SHP77 (cell line): ENCODE measurements around the gene CHPF2.
A peak's percentile ranks its signal among the peaks of the same experiment; 100 is the strongest.

ENCODE experiments used
- DNase-seq, 2 experiments: peaks; one replicate each; lab custom pipeline; 2025; lab: John Stamatoyannopoulos, UW

The CHPF2 gene

DNA sequence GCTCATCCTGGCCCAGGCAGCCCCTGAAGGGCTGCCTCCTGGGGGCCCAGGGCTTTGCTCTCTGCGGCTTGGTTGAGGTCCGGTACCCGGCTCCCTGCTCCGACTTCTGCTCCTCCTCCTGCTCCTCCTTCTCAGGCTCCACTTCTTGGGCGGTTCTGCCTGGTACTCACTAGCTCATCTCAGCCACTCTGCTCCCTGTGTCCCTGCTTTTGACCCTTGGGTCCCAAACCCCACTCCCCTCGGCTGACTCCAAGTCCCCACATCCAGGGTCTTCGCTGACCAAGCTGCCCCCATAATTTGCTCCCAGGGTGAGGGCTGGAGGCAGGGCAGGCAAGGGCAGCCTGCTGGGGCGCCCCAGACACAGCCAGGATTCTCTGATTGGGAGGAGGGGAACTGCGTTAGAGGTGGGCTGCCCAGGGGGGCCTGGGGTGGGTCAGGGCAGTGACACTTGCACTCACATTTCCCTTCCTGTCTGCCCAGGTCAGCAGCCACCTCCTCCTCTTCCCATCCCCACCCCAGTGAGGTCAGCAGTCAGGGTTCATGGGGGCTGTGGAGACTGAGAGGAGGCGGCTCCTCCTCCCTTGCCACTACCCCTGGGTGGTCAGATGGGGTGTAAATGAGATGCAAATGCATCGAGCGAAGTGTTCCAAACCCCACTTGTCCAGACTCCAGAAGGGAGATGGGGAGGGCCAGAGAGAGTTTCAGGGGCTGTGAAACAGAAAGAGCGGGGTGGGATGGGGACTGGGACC is 14.0 kb downstream of the CHPF2 start:
- DNase-seq = no peak

DNA sequence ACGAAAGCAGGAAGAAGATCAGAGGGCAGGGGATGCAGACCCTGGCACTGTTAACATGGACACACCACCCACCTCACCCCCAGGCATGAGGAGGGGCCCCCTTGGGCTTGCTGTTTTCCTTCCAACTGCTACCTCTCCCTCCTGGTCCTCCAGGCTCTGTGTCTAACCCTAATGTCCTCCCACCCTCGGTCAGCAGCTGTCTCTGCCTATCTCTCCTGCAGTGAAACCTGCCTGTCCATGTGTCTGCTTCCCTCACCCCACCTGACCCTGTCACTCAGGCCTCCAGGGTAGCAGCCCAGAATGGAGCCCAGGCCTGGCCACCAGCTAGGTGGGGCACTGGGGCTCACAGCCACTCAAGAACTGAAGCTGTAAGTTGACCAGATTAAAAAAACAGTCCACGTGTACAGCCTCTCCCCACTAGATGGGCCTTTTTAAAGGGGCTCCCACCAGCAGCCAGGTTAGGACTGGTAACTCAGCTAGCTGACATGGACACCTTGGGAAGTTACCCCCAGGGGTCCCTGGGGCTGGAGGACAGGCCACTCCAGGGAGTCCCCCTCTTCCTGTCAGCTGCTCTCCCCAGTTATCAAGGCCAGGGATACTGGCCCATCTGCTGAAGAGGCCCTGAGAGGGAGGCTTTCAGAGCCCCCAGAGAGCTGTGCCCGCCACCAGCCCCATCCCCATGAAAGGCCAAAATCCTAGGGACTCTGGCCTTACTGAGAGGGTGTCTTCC is 14.7 kb downstream of the CHPF2 start:
- no peak for DNase-seq

DNA sequence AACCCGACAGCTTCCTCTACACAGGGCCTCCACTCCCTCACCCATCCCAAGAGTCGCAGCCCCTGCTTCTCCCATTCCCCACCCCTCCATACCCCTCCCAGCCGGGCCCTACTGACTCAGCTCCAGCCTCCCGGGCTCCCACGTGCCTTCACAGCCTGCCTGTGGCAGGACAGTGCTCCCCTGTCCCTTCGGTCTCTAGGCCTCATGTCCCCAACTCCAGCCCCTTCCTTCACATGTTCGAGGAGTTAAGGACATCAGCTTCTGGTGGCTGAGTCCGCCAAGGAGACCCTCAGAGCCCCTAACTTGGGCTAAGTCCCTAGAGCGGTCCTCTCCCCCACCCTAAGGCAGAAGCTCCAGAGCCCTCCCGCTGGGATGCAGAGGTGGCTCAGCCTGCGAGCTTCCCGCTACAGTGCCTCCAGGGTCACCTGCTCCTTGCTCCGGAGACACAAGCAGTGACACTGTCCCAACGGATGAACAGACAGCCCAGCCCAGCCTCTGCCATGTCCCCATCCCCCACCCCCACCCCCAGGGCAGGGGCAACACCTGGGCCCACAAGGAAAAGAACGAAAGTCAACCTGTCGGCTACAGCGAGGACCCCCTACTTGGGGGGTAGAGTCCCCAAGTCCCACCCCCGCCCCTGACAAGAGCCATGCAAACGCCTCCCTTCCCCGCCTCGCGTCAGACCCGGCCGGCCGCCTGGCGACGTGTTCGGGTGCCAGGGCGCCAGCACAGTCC is 15.5 kb downstream of the CHPF2 start:
- no peak for DNase-seq

DNA sequence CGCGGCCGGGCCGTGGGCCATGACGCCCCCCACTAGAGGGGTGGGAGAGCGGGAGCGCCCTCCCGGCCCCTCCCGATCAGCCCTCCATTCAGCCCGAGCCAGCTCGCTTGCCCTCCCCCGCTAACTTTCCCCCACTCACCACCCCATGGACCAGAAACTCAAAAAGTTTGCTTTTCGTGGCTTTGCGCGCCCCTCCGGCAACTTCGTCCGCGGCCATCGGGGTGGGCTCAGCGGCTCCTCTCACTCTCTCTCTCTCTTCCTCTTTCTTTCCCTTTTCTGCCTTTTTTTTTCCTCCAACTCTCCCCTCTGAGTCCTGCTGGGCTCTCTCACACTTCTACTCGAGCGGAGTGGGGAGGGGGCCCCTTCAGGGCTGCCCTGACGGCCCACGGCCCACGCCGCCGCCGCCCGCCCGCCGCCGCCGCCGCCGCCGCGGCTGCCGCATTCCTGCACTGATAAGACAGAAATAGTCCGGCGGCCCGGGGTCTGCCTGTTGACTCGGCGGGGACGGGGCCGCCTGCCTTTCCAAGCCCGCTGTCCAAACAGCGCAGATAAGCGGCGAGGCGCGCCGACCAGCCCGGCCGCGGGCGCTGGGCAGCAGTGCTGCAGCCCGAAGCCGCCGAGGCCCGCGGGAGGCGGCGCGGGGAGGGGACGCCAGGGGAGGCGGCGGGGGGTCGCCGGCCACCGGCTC is 16.2 kb downstream of the CHPF2 start, which contains the start of gene SMARCD3:
TSS of gene SMARCD3 (minus strand) at position 349 of the 688 bp plus-strand sequence. CDS start at position 217, 132 bp downstream.
- no peak for DNase-seq

DNA sequence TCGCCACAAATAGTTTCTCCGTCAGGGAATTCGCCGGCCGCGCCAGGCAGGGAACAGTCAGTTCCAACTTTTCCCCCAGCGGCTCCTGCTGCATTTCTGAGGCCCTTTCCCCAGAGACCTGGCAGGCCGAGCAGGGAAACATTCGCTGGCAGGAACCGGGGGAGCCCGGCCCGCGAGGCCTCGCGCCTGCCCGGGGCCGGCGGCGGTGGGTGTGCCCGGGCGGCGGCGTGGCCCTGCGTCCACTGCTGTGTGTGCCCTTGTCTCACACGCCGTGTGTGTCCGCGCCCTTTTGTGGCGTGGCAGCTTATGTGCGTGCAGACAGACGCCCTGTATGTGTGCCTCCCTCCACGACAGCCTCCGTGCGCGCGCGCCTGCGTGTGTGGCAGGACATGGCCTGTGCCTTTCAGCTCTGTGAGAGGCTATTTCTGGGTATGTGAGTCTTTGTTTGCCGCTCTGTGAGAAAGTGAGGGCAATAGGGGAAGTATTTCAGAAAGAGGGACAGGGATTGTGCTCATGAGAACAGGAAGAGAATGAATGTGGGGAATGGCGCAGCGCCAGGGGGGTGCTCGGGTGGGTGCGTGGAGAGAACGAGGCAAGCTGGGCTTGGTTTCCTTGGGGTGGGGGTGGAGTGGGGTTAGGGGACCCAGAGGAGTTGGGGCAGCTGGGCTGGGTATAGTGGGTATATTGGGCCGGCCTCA is 16.9 kb downstream of the CHPF2 start:
- peak in 1 of 2 experiments; percentile 23 for DNase-seq

DNA sequence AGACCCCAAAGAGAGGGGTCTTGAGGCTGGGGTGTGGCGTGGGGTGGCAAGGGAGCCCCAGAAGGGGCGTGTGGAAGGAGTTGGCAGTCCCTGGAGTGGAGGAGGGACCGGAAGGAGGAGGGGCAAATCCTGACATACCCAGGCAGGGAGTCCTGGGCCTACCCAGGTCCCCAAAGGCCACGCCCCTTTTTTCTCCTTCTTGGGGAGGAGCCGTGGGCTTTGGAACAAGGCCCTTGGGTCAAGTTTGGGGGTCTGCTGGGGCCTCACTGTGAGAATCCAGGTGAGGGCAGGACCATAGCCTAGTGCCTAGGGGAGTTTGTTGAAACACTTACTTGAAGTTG is 17.4 kb downstream of the CHPF2 start:
- DNase-seq = peak in 1 of 2 experiments; percentile 28

DNA sequence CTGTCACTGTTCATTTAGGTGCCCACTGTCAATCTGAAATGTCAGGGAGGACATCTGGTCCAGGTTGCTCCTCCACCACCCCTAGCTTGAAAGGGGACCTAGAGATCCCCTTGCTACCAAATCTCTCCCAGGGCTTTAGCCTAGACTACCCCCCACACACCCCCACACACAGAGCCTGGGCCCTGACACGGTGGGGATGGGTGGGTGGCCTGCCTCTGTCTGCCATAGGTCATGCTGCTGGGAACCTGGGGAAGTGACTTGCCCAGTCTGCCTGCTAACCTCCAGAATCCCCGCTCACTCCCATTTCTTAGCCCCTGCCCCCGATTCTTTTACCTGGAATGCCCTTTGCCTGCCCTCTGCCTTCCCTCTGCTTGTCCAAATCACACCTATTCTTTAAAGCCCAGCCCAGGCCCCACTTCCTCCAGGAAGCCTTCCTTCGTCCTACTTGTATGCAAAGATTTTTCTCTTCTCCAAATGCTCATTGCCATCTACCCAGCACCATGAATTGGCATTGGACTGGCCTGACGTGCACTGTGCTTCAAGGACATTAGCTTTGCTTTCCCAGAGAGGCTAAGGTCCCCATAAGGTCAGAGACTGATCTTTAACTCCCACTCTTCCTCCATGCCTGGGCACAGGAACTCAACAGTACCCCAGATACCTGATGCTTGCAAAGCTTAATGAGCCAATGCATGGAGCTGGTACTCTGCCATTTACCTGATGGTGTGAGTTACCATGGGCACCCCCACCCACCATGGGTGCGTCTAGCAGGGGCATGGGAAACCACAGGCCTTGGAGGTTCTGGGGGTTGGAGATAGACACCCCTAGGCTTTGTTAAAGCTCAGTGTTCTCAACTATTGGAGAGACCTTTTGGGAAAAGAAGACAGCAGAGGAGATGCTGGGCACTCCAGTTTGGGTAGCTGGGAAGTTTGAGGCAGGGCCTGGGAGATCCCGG is 18.2 kb downstream of the CHPF2 start:
- no peak for DNase-seq

DNA sequence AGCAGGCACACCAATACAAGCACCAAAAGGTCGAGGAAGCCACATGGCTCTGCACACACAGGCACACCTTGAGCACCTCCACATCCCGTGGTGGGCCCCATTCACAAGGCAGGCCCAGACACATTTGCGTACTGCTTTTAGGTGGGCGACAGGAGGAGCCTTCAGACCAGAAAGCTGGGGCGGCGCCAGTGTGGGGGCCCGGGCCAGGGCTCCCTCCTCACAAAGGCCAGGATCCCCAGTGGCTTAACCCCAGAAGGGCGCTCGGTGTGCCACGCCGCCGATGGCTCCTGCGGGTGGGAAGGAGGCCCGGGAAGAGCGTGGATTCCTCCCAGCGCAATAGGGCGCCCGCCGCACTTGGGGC is 19.0 kb downstream of the CHPF2 start:
- DNase-seq = no peak

DNA sequence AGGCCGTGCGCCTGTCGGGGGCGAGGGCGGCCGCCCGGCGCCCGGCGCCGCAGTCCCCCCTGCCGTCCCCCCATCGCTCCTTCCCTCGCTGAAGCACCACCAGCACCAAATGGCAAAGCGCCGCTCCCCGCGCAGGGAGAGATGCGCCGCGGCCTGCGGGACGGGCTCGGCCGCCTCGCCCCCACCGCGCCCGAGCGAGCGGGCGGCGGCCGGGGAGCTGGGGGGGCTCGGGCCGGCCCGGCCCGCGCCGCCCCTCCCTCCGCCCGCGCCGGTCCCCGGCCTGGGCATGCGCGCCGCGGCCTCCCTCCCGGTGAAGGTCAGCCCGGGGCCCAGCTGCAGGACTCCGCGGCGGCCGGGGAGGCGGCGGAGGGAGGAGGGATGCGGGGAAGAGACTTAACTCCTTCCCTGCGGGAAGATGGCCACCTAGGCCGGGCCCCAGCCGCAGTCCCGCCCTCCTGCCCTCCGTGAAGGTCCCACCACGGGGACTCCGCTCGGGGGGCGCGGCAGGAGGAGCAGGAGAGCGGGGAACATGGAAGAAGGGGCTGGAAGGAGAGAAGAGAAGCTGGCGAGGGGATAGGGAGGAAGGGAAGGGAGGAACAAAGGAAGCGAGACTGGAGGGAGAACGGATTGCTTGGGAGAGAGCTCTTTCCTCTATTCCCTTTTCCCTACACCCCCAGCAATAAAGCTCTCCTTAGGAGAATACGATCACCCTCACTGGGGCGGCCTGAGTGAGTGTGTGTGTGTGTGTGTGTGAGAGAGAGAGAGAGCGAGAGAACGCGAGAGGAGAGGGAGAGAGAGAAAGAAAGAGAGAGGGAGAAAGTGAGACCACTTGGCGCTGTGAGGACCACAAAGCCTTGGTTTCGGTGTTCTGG is 19.6 kb downstream of the CHPF2 start:
- peak; percentile 46 to 68 for DNase-seq

DNA sequence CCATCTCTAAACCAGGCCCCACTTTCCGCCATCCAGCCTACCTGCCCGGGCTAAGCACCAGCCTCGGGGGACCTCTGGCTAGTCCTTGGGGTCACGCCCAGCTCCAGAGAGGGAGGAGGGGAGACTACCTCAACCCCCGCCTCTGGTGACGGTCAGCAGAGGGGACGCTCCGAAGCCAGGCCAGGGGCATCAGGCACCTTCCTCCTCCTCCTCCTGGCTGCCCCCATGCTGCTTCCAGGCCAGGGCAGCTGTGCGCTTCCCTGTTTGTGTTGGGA is 20.2 kb downstream of the CHPF2 start:
- DNase-seq = no peak

DNA sequence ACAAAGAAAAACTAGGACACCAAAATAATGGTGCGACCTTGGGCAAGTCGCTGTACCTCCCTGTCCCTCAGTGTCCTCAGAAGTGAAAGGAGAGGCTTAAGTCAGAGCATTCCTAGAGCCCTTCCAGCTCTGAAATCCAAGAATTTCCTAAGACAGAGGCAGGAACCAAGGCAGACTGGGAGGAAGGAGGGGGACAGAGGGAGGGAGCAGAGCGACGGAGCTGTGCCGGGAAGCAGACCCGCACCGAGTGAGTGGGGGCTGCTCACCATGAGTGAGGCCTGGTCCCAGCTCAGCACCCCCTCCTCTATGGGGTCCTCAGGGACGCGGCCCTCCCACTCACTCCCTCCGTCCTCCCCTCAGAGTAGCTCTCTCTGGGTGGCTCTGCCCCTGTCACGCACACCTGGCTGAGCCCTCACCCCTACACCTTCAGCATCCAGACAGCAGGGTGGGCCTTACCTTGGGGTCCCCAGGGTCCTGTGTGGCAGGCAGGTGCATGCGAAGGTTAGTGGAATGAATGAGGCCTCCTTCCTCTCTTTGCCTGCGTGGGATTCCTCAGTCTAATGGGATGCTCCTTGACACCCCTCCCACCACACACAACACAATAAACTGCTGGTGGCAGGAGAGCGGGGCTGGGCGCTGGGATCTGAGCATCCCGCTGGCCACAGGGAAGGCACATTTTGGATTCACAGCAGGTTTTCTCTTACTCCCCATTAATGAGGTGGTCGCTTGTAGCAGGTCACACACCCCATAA is 20.9 kb downstream of the CHPF2 start:
- DNase-seq = no peak

DNA sequence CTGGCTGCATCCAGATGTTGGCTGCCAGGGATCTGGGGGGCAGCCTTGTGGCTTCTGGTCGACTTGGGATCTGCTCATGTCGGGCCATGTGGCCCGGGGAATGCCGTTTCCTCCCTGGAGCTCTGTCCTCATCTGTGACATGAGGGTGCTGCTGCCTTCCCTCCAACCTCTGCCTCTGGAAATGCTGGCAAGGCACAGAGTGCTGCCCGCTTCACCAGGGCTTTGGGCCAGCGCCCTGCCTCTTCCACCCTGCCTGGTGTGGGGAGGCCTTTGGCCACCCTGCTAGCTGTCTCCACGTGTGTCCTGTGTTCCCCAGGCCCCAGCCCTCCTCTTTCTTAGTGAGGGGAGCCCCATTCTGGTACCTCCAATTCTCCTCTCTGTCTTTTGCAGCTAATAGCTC is 22.0 kb downstream of the CHPF2 start:
- no peak for DNase-seq

DNA sequence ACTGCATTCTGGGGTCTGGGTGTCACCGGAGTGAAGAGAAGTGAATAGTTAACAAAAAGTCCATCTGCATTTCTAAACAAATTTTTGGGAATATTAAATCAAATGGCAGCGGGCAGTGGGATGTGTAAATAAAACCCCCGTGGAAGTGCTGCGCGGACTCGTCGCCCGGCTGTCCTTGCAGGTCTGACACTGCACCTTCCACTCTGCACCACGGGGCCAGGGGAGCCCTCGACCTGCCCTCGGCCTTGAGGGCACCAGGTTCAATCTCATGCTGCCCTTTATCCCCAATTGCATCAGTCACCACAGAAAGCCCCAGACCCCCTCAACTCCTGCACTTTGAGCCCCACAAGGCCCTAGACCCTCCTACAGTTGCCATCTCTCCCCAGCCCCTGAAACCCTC is 22.6 kb downstream of the CHPF2 start:
- DNase-seq = no peak

DNA sequence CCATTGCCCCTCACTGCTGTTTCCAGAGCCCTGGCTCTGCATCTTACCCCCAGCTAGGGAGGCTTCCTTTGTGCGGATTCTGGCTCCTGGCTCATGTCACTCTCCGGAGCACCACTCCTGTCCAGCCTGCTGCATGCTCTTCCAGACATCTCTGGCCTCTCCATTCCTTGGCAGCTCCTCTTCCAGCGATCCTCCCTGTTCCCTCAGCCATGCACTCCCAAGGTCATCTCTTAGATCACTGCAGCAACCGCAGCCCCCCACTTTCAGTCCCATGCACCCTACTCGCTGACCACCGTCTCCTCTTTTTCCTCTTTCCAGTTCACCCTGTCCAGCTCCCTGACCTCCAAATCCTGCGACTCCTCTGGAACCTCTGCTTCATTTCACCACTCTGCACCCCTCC is 23.1 kb downstream of the CHPF2 start:
- DNase-seq = no peak

DNA sequence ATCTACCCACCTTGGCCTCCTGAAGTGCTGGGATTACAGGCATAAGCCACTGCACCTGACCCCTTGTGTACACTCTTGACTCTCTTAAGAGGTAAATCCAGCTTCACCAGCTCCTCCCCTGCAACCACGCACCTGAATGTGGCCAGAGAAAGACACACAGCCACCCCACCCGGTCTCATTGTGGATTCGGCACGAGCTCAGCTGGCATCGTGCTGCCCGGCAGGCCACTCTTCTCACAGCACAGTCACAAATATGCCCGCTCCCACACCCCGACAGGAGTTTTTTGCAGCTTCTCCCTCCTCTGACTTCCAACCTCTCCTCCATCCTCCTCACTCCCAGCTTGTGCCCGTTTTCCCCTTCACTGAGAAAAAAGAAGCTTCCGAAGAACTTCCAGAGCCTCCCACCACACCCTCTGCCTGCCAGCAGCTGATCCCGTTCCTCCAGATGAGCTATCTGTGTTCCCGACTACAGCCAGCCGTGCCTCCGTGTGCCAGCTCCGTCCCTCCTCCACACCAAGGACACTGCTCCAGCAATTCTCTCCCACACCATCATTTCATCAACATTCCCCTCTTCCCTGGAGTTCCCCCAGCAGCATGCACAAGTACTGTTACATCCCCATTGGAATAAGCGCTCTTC is 24.2 kb downstream of the CHPF2 start:
- DNase-seq = no peak

DNA sequence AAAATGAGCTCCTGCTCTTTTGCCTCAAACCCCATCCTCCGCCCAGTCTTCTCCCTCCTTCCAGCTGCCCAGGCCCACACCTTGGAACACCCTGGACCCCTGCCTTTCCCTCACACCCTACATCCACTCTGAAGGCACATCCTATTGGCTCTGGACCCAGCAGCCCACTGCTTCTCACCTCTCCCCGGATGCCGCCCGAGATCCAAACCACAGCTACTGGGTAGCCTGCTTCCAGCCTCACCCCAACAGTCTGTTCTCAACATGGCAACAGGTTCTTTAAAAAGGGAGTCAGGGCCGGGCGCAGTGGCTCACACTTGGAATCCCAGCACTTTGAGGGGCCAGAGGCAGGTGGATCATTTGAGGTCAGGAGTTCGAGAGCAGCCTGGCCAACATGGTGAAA is 25.7 kb downstream of the CHPF2 start:
- no peak for DNase-seq

DNA sequence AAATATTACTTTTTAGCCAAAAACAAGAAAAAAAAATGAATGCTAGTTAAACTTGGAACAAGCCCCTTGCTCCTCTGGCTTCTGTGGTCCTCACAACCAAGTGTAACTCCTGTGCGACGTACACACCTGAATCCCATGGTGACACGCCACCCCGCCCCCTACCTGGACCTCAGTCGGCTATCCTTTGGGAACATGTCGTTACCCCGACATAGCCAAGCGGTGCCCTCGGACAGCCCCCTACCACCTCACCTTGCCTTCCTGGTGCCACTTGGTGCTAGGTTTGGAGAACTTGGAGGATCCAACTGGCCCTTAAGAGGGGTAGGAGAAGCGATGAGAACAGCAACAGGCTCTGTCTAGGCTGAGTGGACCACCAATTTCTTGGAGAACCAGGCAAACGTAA is 28.2 kb downstream of the CHPF2 start:
- no peak for DNase-seq

DNA sequence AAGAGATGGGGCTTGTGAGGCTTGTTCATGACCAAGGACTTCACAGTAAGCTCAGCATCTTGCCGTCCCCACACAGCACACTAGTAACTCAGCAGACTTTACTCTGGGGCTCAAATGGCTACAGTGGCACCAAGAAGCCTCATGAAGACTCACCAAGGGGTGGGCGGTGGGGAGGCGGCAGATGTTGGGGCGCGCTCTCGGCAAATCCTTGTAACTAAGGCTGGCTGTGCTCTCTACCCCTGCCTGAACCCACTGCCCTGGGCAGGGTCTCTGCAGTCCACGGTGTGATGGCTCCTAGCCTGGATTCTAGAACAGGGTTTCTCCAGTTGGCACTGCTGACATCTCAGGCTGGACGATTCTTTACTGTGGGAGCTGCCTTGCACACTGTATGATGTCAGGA is 28.6 kb downstream of the CHPF2 start:
- no peak for DNase-seq

DNA sequence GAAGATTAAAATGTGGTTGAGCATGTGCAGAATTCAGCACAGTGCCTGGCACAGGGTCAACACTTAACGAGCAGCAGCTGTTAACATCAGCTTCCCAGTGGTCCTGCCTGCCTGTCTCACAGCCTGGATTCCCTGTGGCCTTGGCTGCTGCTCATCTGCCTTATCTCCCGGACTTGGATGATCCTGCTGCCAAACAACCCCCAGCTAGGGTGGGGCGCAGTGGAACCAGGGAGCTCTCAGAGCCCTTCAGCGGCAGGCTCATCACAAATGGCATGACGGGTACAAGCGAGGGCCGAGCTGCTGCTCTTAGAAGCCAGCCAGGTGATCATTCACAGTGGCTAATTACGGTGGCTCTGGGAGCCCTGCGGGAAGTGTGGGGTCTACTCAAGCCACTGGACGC is 29.2 kb downstream of the CHPF2 start:
- DNase-seq = no peak
